COR-L47 (cell line): ENCODE data around the gene PARS2.

Source experiments
- DNase-seq: peaks from one replicate; lab custom pipeline; 2025; lab: John Stamatoyannopoulos, UW

The PARS2 gene

GRCh38 chr1:54764133-54764921, at the start of gene PARS2:
PARS2 (minus strand) TSS chr1:54764523; CDS start chr1:54759161, 5,362 bp downstream.
- peak; percentile 99 for DNase-seq

- DNase-seq, result no peak
These were observed 49.8 kb upstream of the PARS2 start for GRCh38 chr1:54814126-54814498.

GRCh38 chr1:54813485-54814125, 49.3 kb upstream of the PARS2 start:
- DNase-seq, result no peak

DNA sequence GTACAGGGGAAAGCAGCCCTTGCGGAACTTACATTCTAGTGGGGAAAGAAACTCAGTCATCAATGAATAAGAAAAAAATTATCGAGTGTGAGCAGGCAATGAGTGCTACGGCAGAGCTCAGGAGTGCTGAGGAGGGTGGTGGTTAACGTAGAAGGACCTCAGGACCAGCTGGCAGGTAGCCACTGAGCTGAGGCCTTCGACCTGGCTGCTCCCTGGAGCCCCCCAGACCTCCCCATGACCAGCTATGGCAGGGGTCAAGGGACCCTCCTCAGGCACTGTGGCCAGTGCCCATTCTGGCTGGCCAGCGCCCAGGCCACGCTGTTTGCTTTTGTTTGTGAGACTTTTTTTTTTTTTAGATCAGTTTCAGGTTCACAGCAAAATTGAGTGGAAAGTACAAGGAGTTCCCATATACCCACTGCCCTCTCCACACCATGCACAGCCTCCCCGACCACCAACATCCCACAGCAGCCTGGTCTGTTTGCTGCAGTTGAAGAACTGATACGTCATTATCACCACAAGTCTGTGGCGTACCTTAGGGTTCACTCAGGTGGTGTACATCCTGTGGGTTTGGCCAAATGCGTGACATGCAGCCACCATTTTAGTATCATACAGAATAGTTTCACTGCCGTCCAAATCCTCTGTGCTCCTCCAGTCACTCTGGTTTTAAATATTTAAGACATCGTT, 48.6 kb upstream of the PARS2 start:
- DNase-seq, result no peak

DNA sequence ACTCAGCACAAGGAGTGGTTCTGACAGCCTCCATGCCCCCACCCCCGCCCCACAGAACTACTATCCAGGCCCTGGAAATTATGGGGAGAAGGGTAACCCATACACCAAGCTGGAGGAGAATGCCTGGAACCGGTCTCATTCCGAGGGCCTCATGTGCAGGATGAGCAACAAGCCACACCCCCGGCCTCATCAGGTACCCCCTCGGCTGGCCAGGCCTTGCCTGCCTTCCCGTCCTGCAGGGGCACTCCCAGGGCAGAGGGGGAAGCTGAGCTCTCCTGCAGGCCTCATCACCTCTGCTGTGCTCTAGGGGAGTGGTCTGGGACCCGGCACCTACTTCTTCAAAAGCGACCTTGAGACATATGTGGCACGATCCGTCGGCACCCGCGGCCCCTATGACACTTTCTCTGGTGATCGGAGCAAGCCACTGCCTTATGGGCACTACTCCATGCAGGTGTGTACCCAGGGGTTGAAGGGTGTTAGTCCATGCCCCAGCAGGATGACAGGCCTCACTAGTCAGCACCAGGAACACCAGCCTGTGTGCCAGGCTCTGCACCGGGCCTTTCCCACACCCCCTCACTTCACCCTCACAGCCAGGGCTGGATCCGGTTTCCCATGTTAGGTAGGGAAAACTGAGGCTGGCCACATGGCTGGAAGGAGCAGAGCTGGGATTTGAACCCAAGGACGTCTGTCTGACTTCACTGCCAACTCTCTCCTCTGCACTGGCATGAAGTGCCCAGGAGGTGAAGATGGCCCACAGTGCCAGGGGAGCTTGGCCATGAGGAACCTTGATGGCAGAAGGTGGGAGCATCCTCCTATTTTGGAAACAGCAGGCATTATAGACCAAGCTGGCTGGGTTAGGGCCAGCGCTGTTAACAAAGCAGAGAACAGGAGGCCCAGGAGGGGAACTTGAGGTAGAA, 47.7 kb upstream of the PARS2 start:
- no peak for DNase-seq

GRCh38 chr1:54811066-54811465, 46.7 kb upstream of the PARS2 start:
- no peak for DNase-seq

- peak; percentile 41 for DNase-seq
These were observed 46.0 kb upstream of the PARS2 start for GRCh38 chr1:54810153-54810942.

GRCh38 chr1:54809496-54810074, 45.3 kb upstream of the PARS2 start:
- no peak for DNase-seq

DNA sequence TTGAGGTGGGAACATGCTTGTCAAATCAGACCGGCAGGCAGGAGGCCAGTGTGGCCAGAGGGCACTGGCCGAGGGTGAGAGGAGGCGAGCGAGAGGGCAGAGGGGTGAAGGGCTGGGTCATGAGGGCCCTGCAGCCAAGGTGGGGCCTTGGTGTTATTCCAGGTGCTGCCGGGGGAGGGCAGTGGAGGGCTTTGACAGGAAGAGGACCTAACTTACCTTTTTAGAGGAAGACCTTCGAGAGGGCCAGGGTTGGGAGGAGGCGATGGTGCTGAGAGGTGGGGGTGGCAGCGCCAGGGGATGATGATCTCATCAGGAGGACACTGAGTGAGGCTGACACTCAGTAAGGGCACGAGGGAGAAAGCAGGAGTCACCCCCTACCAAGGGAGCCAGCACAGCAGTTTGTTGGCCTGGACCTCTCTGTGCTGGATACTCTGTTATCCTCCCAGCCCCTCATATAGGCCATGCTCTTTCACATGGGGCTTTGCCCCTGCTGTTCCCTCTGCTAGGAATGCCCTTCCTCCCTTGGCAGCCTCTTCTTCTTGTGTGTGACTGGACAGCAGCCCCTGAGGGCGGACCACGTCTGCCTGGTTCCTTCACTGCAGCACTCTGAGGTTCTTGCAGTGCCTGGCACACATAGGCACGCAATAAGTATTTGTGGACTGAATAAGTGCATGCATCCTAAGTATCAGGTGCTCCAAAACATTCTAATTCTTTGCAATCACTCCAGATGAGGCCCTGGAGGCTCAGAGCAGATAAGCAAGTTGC, 44.3 kb upstream of the PARS2 start:
- no peak for DNase-seq

GRCh38 chr1:54807756-54808155, 43.4 kb upstream of the PARS2 start:
- no peak for DNase-seq

- no peak for DNase-seq
These were observed 42.7 kb upstream of the PARS2 start for GRCh38 chr1:54806931-54807611.

GRCh38 chr1:54805981-54806381, 41.7 kb upstream of the PARS2 start:
- DNase-seq, result no peak

DNA sequence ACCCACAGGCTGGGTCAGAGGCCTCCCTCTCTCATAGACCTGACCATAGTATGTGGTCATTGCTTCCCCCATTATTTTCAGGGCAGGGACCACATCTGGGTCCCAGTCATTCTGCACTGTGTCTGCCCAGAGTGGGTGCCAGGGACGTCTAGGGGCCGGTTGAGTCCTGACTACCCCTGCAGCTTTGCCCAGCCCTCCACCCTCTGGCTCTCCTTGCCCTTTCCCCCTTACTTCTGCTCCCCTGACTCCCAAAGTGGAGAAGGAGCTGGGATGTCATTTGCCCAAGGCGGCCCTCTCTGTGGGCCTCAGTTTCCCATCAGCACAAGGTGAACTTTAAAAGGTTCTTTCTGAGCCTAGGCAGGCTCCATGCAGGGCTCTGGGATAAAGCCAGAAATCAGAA, 41.1 kb upstream of the PARS2 start:
- no peak for DNase-seq

GRCh38 chr1:54804471-54805132, 40.3 kb upstream of the PARS2 start:
- DNase-seq, result no peak

- no peak for DNase-seq
These were observed 39.6 kb upstream of the PARS2 start for GRCh38 chr1:54803761-54804470.

GRCh38 chr1:54800899-54801759, 36.8 kb upstream of the PARS2 start, which contains the start of gene TTC22:
TTC22 (minus strand) TSS chr1:54801323; CDS start chr1:54801163, 160 bp downstream.
- DNase-seq, result no peak
